Neural cell (in vitro differentiated cells): ENCODE data around the gene CKM. TPM values are rescaled to one million over a fixed set of nuclear protein-coding genes. Genes with fewer than 3 reads are reported as not detected.

Experiments used
- H2AFZ ChIP-seq: fragments of 200-600, 300-800 bp; sonication (generic), shearing (Covaris generic); 2 replicates; pipeline ENCODE4 v1.6.0; 2014; ENCODE audit warnings: low read depth, mild to moderate bottlenecking, antibody characterized with exemption, low read length, moderate library complexity
- H3F3A ChIP-seq: fragments of 200-600 bp; shearing (Covaris generic); 2 replicates; pipeline ENCODE4 v1.6.1; 2016; ENCODE audit warnings: mild to moderate bottlenecking, moderate library complexity, mixed read lengths, antibody characterized with exemption, low read length; ENCODE audit not compliant: insufficient read depth, poor library complexity, severe bottlenecking
- H3K27ac ChIP-seq: fragments of 200-600, 300-800 bp; sonication (generic), shearing (Covaris generic); 2 replicates; pipeline ENCODE4 v1.5.1; 2014; ENCODE audit warnings: mild to moderate bottlenecking, low read length, moderate library complexity
- H3K27me3 ChIP-seq: fragments of 300-800, 200-600 bp; sonication (generic), shearing (Covaris generic); 2 replicates; pipeline ENCODE4 v1.6.0; 2014; ENCODE audit warnings: mild to moderate bottlenecking, low read depth, low read length, moderate library complexity; ENCODE audit not compliant: insufficient read depth
- H3K36me3 ChIP-seq: fragments of 300-800, 200-600 bp; sonication (generic), shearing (Covaris generic); 2 replicates; pipeline ENCODE4 v1.5.1; 2014; ENCODE audit warnings: mild to moderate bottlenecking, antibody characterized with exemption, low read length, moderate library complexity; ENCODE audit not compliant: insufficient read depth
- H3K4me2 ChIP-seq: fragments of 300-800, 200-600 bp; sonication (generic), shearing (Covaris generic); 2 replicates; pipeline ENCODE4 v1.6.0; 2014; ENCODE audit warnings: mild to moderate bottlenecking, low read length
- H3K4me3 ChIP-seq: fragments of 300-800, 200-600 bp; sonication (generic), shearing (Covaris generic); 2 replicates; pipeline ENCODE4 v1.5.1; 2014; ENCODE audit warnings: mild to moderate bottlenecking, low read length, moderate library complexity
- H3K79me2 ChIP-seq: fragments of 200-600 bp; shearing (Covaris generic); replicated peaks from 2 replicates; pipeline ENCODE4 v1.6.0; 2014; ENCODE audit warnings: mild to moderate bottlenecking, low read length, moderate library complexity; ENCODE audit not compliant: insufficient read depth
- H3K9ac ChIP-seq: fragments of 300-800, 200-600 bp; sonication (generic), shearing (Covaris generic); 2 replicates; pipeline ENCODE4 v1.6.1; 2016; ENCODE audit warnings: mild to moderate bottlenecking, low read length, mixed read lengths
- H3K9me2 ChIP-seq: fragments of 200-600 bp; shearing (Covaris generic); 2 replicates; pipeline ENCODE4 v1.6.1; 2016; ENCODE audit warnings: mild to moderate bottlenecking, low read length, mixed read lengths; ENCODE audit not compliant: insufficient read depth
- H3K9me3 ChIP-seq: fragments of 200-600, 300-800 bp; sonication (generic), shearing (Covaris generic); 2 replicates; pipeline ENCODE4 v1.6.1; 2016; ENCODE audit warnings: mild to moderate bottlenecking, mixed run types, low read length, moderate library complexity, mixed read lengths
- H4K20me1 ChIP-seq: fragments of 200-600 bp; shearing (Covaris generic); 2 replicates; pipeline ENCODE4 v1.6.1; 2016; ENCODE audit warnings: mild to moderate bottlenecking, mixed run types; ENCODE audit not compliant: insufficient read depth
- CTCF ChIP-seq: fragments of 450-650 bp; IDR thresholded peaks from 2 replicates; pipeline ENCODE4 v1.5.1; 2014; ENCODE audit warnings: antibody characterized with exemption, mild to moderate bottlenecking, moderate library complexity; ENCODE audit not compliant: poor library complexity, severe bottlenecking
- EP300 ChIP-seq: fragments of 450-650 bp; conservative IDR thresholded peaks from 2 replicates; pipeline ENCODE4 v1.6.1; 2014; ENCODE audit warnings: antibody characterized with exemption, mild to moderate bottlenecking, moderate library complexity; ENCODE audit not compliant: poor library complexity, severe bottlenecking
- EZH2 ChIP-seq: fragments of 200-600, 300-800 bp; shearing (Covaris generic), sonication (generic); IDR thresholded peaks from 2 replicates; pipeline ENCODE4 v1.6.1; 2014; ENCODE audit warnings: antibody characterized with exemption, low read length, borderline replicate concordance, mild to moderate bottlenecking; ENCODE audit not compliant: insufficient read depth, poor library complexity, severe bottlenecking
- MXI1 ChIP-seq: fragments of 450-650 bp; conservative IDR thresholded peaks from 2 replicates; pipeline ENCODE4 v1.6.1; 2014; ENCODE audit warnings: antibody characterized with exemption, mild to moderate bottlenecking; ENCODE audit not compliant: poor library complexity, severe bottlenecking
- POLR2AphosphoS5 ChIP-seq: IDR thresholded peaks from 2 replicates; pipeline ENCODE4 v1.6.1; 2012
- RAD21 ChIP-seq: fragments of 450-650 bp; conservative IDR thresholded peaks from 2 replicates; pipeline ENCODE4 v1.6.1; 2014; ENCODE audit warnings: antibody characterized with exemption, mild to moderate bottlenecking, moderate library complexity
- REST ChIP-seq: IDR thresholded peaks from 2 replicates; pipeline ENCODE4 v1.6.1; 2012; ENCODE audit warnings: borderline replicate concordance
- SMC3 ChIP-seq: fragments of 450-650 bp; conservative IDR thresholded peaks from 2 replicates; pipeline ENCODE4 v1.6.1; 2014; ENCODE audit warnings: antibody characterized with exemption, mild to moderate bottlenecking, moderate library complexity; ENCODE audit not compliant: poor library complexity
- TAF1 ChIP-seq: IDR thresholded peaks from 2 replicates; pipeline ENCODE4 v1.6.1; 2012; ENCODE audit warnings: low read depth
- polyA plus RNA-seq: library from polyadenylated mRNA; depleted of rRNA; stranded (reverse); fragments of >200 nt; gene quantifications from 2 replicates; pipeline ENCODE4 v1.2.3, GENCODE V29; 2014

The CKM gene
- polyA plus RNA-seq, 1 donor from 2014 or later: 0.14 TPM

GRCh38 chr19:45322311-45322710, 364 bp downstream of the CKM start:
- H3K9me2 ChIP-seq: no peaks in the 10 kb centered on the region
- H3K4me2 ChIP-seq: no peak overlapping the region
- H3K9ac ChIP-seq: no peak overlapping the region
- H2AFZ ChIP-seq: no peak overlapping the region
- no peaks in the 10 kb centered on the region for H3K9me3 ChIP-seq
- H3F3A ChIP-seq: no peaks in the 10 kb centered on the region
- no peak overlapping the region for H3K27ac ChIP-seq
- H3K79me2 ChIP-seq: no peaks in the 10 kb centered on the region
- no peak for TF ChIP-seq SMC3
- no peak for TF ChIP-seq EZH2
- TF ChIP-seq TAF1: no peak
- no peak for TF ChIP-seq RAD21
- no peak for TF ChIP-seq POLR2AphosphoS5
- TF ChIP-seq MXI1: no peak
- TF ChIP-seq CTCF: no peak
- no peak for TF ChIP-seq REST
- no peak for TF ChIP-seq EP300
- no peaks in the 10 kb centered on the region for H3K27me3 ChIP-seq
- no peak overlapping the region for H3K4me3 ChIP-seq
- no peaks in the 10 kb centered on the region for H4K20me1 ChIP-seq
- no peaks in the 10 kb centered on the region for H3K36me3 ChIP-seq

GRCh38 chr19:45321848-45322247, 827 bp downstream of the CKM start:
- no peaks in the 10 kb centered on the region for H3F3A ChIP-seq
- no peaks in the 10 kb centered on the region for H4K20me1 ChIP-seq
- H3K9ac ChIP-seq: no peak overlapping the region
- no peak for TF ChIP-seq RAD21
- no peaks in the 10 kb centered on the region for H3K79me2 ChIP-seq
- no peak overlapping the region for H3K4me3 ChIP-seq
- H3K36me3 ChIP-seq: no peaks in the 10 kb centered on the region
- no peaks in the 10 kb centered on the region for H3K9me3 ChIP-seq
- no peaks in the 10 kb centered on the region for H3K27me3 ChIP-seq
- H3K4me2 ChIP-seq: no peak overlapping the region
- no peaks in the 10 kb centered on the region for H3K9me2 ChIP-seq
- no peak overlapping the region for H3K27ac ChIP-seq
- no peak overlapping the region for H2AFZ ChIP-seq
